ENCODE data around the gene C1QTNF9B.
A peak's percentile ranks its signal among the peaks of the same experiment; 100 is the strongest.
"Not testable (repeated sequence)": the region's sequence is repeated elsewhere in the genome, so short reads cannot be mapped to it uniquely, and the experiment has no call there.

C1QTNF9B gene

GRCh38 chr13:23889615-23890607, 7.4 kb downstream of the C1QTNF9B start:
- Histone ChIP-seq H3K27ac (peak overlapping the region; percentile 60), H3K4me3 (ENCODE audit: low read depth, low read length) (peak overlapping the region; percentile 72), H3K27me3 (ENCODE audit: control insufficient read depth, insufficient read depth, low read length) (no peaks in the 10 kb centered on the region), H3K4me2 (ENCODE audit: low read length) (peak overlapping the region; percentile 70), H3K36me3 (ENCODE audit: control insufficient read depth, insufficient read depth, low read length) (no peaks in the 10 kb centered on the region), H3K4me1 (no peaks in the 10 kb centered on the region), H3K9ac (no peak overlapping the region), H2AFZ (peak overlapping the region; percentile 89), H3K9me3 (ENCODE audit: control insufficient read depth, low read length) (no peaks in the 10 kb centered on the region), H3K79me2 (no peaks in the 10 kb centered on the region)
- no peak for TF ChIP-seq CTCF (IDR thresholded peaks at IDR 0.05)

GRCh38 chr13:23888658-23889614, 8.4 kb downstream of the C1QTNF9B start, which contains the start of gene MIPEP:
Gene MIPEP (minus strand): TSS chr13:23889400. CDS start chr13:23889320, 80 bp downstream.
- peak within 1 kb of the TSS; percentile 72 for H3K4me3 ChIP-seq (ENCODE audit: low read depth, low read length)
- H3K9me3 ChIP-seq (ENCODE audit: control insufficient read depth, low read length), result no peaks in the 10 kb centered on the region
- H3K4me2 ChIP-seq (ENCODE audit: low read length), result peak within 1 kb of the TSS; percentile 88
- peak; percentile 62 for TF ChIP-seq CTCF (IDR thresholded peaks at IDR 0.05)
- H3K27me3 ChIP-seq (ENCODE audit: control insufficient read depth, insufficient read depth, low read length), result no peaks in the 10 kb centered on the region
- peak within 1 kb of the TSS; percentile 19 for H3K9ac ChIP-seq
- peak within 1 kb of the TSS; percentile 60 for H3K27ac ChIP-seq
- H2AFZ ChIP-seq, result peak within 1 kb of the TSS; percentile 89
- no peaks in the 10 kb centered on the region for H3K36me3 ChIP-seq (ENCODE audit: control insufficient read depth, insufficient read depth, low read length)
- H3K4me1 ChIP-seq, result no peaks in the 10 kb centered on the region
- no peaks in the 10 kb centered on the region for H3K79me2 ChIP-seq

- H3K4me2 ChIP-seq (ENCODE audit: low read length); H2AFZ ChIP-seq; H3K9me3 ChIP-seq (ENCODE audit: control insufficient read depth, low read length); H3K4me1 ChIP-seq; H3K27me3 ChIP-seq (ENCODE audit: control insufficient read depth, insufficient read depth, low read length); H3K36me3 ChIP-seq (ENCODE audit: control insufficient read depth, insufficient read depth, low read length); H3K4me3 ChIP-seq (ENCODE audit: low read depth, low read length); H3K9ac ChIP-seq; H3K27ac ChIP-seq; H3K79me2 ChIP-seq: not testable (repeated sequence)
Observed at GRCh38 chr13:23884361-23884760, 12.9 kb downstream of the C1QTNF9B start.

- H3K27ac ChIP-seq, result no peak overlapping the region
Observed at GRCh38 chr13:23883255-23883654, 14.0 kb downstream of the C1QTNF9B start.

GRCh38 chr13:23881402-23881800, 15.9 kb downstream of the C1QTNF9B start:
- not testable (repeated sequence) for H3K36me3 ChIP-seq (ENCODE audit: control insufficient read depth, insufficient read depth, low read length); H3K9me3 ChIP-seq (ENCODE audit: control insufficient read depth, low read length); H3K4me2 ChIP-seq (ENCODE audit: low read length); H3K27ac ChIP-seq; H3K9ac ChIP-seq; H3K27me3 ChIP-seq (ENCODE audit: control insufficient read depth, insufficient read depth, low read length); H2AFZ ChIP-seq; H3K4me1 ChIP-seq; H3K4me3 ChIP-seq (ENCODE audit: low read depth, low read length); H3K79me2 ChIP-seq

More at GRCh38 chr13:23883255-23883654, 14.0 kb downstream of the C1QTNF9B start:
- H3K4me2 ChIP-seq (ENCODE audit: low read length), result no peak overlapping the region
- no peaks in the 10 kb centered on the region for H3K36me3 ChIP-seq (ENCODE audit: control insufficient read depth, insufficient read depth, low read length)
- no peak for TF ChIP-seq CTCF (IDR thresholded peaks at IDR 0.05)
- no peaks in the 10 kb centered on the region for H3K79me2 ChIP-seq
- no peak overlapping the region for H3K9ac ChIP-seq
- no peaks in the 10 kb centered on the region for H3K27me3 ChIP-seq (ENCODE audit: control insufficient read depth, insufficient read depth, low read length)
- no peaks in the 10 kb centered on the region for H3K4me1 ChIP-seq
- H2AFZ ChIP-seq, result no peak overlapping the region
- no peak overlapping the region for H3K4me3 ChIP-seq (ENCODE audit: low read depth, low read length)
- no peaks in the 10 kb centered on the region for H3K9me3 ChIP-seq (ENCODE audit: control insufficient read depth, low read length)

GRCh38 chr13:23880493-23881401, 16.6 kb downstream of the C1QTNF9B start:
- H3K4me1 ChIP-seq; H3K9me3 ChIP-seq (ENCODE audit: control insufficient read depth, low read length); H2AFZ ChIP-seq; H3K9ac ChIP-seq; H3K4me3 ChIP-seq (ENCODE audit: low read depth, low read length); H3K27ac ChIP-seq; H3K27me3 ChIP-seq (ENCODE audit: control insufficient read depth, insufficient read depth, low read length); H3K4me2 ChIP-seq (ENCODE audit: low read length); H3K36me3 ChIP-seq (ENCODE audit: control insufficient read depth, insufficient read depth, low read length); H3K79me2 ChIP-seq: not testable (repeated sequence)

All from parathyroid adenoma (tissue), 2 donors.